Head of caudate nucleus (tissue), 42 donors: ENCODE measurements around the gene HLA-G.
A peak's percentile ranks its signal among the peaks of the same experiment; 100 is the strongest.

Experiments used
- DNase-seq, 42 donors: peaks; one replicate each; pipeline versions ENCODE4 v3.0.0 to v3.0.0-alpha.2; 2020 to 2021; ENCODE audit warnings: mixed read lengths in 7 of 42
- intact Hi-C: fragments of 100-400 bp; cut with DNase I; formaldehyde crosslinking; loops from one replicate; pipeline ENCODE4 v1.15.0; 2022

Gene HLA-G

DNA sequence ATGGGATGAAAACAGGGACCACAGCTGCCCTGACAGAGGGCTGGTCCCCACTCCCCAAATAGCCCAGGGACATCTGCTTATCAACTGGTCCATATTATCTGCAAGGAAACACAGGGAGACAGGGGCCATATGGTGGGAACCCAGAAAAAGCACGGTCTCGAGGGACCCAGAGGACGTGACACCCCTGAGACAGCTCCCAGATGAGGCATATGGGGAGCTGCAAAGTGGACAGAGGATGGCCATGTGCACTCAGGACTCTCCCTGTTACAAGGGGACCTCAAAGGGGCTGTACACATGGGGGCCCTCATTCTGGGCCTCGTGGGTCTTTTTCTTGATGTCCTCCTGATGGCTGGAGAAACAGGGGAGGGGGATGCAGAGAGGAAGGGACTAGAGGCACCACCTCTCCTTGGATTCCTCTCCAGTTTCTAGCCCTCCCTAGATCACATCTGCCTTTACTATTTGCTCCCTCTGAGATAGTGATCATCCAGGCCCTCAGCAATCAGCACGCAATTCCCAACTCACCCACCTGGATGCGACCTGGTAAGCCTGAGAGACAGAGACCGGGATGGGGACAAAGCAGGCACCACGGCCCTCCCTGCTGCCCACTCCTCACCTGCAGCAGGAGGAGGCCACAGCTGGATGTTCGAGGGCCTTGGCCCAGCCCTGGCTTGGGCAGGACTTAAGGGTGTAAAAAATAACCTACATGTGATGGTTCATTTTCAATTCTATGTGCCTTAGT, 13.1 kb upstream of the HLA-G start:
- DNase-seq: no peak
- intact Hi-C loops: no loop called here

DNA sequence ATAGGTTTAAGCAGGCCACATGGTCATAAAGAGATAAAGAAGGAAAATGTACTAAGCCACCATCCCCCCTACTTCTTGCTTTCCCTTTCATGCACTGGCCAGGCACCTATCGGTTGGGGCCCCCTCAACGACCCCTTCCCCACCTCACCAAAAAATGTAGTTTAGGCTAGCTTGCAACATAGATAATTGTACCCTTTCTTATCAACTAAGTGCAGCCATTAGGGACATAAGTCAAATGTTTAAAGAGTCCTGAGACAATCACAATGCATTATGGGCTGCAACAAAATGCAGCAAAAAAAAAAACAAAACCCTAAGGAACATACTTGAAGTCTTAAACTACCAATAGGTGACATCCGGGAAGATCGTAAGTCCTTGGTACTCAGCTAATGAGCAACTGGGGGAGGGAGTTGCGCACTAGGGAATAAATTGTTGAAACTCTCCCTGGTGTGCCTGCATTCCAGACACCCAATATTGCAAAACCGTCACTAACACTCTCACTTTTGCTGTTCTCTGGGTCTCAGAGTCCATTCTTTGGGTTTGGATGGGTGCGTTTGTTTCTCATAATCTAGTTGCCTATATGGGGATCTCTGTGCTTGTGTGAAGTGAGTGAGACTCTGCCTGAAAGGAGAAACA, 12.4 kb upstream of the HLA-G start:
- DNase-seq: no peak
- intact Hi-C loops: no loop called here

- no peak for DNase-seq
Measured at GRCh38 chr6:29816030-29816429, 11.6 kb upstream of the HLA-G start.

DNA sequence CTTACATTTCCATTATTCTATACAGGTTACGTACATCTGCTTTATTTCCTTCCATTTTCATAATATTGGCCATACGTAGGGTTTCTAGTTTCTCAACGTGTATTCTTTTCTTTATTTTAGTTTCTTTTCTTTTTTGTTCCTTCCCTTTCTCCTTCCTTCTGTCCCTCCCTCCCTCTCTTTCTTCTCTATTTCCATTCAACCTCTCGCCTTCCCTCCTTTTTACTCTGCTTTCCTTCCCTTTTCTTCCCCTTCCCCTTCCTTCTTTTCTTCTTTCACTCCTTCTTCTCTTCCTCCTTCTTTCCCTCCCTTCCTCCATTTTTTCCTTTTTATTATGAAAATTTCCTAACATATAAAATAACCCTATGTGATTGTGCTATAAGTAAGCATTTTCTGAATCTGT, 8.7 kb upstream of the HLA-G start:
- intact Hi-C loops: no loop called here
- DNase-seq: no peak

More at GRCh38 chr6:29816030-29816429, 11.6 kb upstream of the HLA-G start:
- intact Hi-C loops: no loop called here

DNA sequence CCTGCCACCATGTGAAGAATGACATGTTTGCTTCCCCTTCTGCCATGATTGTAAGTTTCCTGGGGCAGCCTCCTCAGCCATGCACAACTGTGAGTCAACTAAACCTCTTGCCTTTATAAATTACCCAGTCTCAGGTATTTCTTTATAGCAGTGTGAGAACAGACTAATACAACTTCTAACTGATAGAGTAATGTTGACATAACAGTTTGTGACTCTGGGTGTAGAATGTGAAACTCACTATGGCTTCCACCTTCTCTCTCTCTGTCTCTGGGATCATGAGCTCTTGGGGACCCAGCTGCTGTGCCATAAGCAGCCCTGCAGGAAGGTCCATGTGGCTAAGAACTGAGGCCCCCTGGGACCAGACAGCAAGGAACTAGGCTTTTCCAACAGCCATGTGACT, 3.5 kb upstream of the HLA-G start:
- DNase-seq: no peak
- intact Hi-C loops: no loop called here

GRCh38 chr6:29825848-29826247, 1.8 kb upstream of the HLA-G start:
- intact Hi-C loops: no loop called here
- no peak for DNase-seq

DNA sequence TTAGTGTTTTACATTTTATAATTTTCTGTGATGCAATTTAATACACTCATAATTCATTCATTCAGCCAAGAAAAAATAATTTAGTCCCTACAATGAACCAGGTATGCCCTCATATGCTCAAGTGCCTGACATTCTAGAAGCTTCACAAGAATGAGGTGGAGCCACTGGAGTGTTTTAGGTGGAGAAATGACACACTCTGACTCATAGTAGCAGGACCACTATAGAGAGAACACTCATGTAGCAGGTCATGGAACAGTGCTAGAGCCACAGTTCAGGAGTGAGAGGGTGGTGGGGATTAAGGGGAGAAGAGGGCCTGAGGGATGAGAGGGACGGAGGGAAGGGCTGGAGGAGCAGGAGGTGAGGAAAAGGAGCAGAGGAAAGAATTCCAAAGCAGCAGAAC, 1.4 kb upstream of the HLA-G start:
- DNase-seq: no peak
- intact Hi-C loops: no loop called here

- DNase-seq: no peak
- intact Hi-C loops: no loop called here
Measured at GRCh38 chr6:29828471-29828797, 809 bp downstream of the HLA-G start.

GRCh38 chr6:29829766-29830165, 2.1 kb downstream of the HLA-G start:
- no peak for DNase-seq
- intact Hi-C loops: no loop called here

- intact Hi-C loops: no loop called here
- DNase-seq: no peak
Measured at GRCh38 chr6:29830409-29830808, 2.8 kb downstream of the HLA-G start.

- peak in 3 of 42 donors; percentile 25 to 55 (median 41) for DNase-seq
- intact Hi-C loops: no loop called here
Measured at GRCh38 chr6:29831776-29832175, 4.2 kb downstream of the HLA-G start.

DNA sequence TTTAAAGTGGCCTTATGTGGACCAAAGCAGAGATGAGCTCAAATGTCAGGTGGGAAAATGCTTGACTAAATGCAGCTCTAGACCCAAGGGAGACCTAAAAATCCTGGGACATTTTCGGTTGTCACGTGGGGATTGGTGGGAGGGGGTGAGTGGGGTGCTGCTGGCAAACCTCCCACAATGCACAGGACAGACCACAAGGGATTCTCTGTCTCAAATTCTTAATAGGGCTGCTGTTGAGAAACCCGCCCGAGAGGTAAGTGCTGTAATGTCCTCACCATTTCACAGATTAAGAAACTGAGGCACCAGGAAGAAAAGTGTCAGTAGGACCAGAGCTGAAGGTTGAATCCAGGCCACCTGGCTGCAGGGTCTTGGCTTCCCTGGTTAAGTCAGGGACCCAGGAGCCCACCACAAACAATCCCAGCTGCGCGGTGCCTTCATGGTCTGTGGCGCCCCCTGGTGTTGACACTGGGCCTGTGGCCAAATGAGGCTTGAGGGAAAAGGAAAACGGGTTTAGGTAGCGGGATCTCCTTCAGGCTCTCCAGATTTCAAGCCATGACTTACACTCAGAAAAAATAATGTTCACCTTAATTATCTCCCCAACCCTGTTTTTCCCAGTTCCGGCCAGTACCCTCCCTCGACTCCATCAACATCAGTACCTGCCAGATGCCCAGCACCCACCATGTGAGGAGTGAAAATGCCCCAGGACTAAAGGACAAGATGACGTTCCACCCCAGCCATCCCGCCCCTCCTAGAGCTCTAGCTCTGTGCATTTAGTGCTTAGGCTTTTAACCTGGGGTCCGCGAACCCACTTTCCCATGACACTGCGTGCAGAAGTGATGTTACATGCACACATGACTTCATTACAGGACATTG, 7.2 kb downstream of the HLA-G start:
- intact Hi-C loops: loop anchor here (5.0 kb wide), 1 partner anchor 127 kb away; no protein-coding TSS in a partner anchor
- peak in 33 of 42 donors; percentile 11 to 77 (median 45) for DNase-seq

DNA sequence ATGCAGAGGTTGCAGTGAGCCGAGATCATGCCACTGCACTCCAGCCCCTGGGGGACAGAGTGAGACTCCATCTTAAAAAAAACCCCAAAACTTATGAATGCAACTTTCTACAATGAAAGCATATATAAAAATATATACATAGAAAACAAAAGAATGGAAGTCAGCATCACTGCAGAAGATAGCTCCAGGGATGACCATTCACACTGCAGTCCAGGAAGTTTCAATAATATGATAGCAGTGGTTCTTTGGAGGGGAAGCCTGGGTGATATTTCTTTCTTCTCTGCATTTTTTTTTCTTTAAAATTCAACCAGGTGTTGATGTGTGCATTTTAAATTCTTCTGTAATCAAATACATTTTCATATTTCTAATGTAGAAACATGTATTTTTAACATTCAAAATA, 12.3 kb downstream of the HLA-G start:
- no peak for DNase-seq
- intact Hi-C loops: loop anchor here (5.0 kb wide), 1 partner anchor 133 kb away; no protein-coding TSS in a partner anchor

DNA sequence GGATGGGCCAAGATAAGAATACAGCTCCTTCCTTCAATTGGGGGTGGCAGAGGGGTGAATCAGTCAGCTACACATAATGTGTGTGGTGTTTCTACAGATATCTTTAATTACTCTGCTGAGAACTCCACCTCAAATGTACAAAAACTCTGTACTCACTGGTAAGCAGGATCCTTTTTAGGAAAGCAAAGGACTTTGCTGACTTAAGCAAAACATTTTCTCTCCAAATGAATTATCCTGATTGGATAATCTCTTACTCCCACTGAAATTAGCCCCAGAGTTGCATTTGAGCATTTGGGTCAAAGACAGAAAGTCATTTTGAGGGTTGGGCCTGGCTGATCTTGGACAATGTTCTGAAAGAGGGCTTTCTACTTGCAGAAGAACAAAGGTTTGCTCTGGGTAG, 13.4 kb downstream of the HLA-G start:
- DNase-seq: no peak
- intact Hi-C loops: no loop called here

DNA sequence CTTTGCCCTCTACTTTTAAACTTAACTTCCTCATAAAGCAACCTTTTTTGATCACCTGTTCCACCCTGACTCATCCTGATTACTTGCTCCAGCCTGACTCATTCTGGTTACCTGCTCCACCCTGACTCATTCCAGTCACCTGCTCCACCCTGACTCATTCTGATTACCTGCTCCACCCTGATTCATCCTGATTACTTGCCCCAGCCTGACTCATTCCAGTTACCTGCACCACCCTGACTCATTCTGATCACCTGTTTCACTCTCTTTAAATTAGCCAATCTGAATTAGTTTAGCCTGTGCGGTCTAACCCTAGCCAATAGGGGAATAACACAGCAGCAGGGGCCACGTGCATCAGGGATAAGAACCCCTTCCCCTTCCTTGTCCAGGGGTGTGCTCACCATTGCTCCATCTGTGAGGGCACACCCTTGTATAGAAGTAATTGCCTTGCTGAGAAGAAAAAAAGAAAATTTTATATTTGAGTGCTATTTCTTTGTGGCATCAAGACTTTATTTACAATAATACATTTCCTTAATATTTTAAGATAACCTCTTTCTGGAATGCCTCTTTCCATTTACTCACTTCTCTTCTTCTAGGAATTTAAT, 17.9 kb downstream of the HLA-G start:
- intact Hi-C loops: no loop called here
- peak; percentile 19 to 91 (median 72) for DNase-seq

DNA sequence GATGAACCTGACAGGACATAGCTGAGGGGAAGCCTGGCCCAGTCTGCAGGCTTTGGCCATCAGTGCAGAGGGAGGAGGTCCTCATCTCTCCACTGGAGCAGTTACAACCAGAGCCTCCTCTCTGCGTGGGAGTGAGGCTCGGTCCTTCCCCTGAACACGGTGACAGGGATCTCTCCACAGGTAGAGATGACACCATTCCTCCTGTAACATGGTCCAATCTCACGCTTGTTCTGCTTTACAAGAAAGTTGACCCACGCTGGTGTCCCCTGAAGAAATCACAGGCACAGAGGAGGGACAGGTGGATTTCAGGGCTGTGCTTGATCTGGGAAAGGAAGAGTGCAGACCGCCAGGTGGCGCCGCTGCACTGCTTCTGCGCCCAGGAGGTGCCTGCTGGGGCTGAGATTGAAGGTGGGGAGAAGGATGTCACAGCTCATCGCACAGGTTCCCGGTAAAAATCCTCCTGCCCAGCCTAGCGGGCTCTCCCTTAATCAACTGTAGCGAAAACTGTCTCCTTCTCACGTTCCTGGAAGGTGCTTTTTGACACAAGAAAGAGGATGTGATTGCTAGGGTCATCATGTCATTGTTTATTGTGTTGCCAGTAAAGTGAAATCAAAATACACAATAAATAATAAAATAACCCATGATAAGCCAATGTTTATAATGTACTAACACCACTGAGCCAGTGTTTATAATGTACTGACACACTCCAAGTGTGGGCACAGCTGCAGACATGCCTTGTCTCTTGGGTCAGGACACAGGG, 20.4 kb downstream of the HLA-G start:
- intact Hi-C loops: loop anchor here (2.0 kb wide), 1 partner anchor 165 kb away; no protein-coding TSS in a partner anchor
- DNase-seq: peak; percentile 60 to 94 (median 83)

DNA sequence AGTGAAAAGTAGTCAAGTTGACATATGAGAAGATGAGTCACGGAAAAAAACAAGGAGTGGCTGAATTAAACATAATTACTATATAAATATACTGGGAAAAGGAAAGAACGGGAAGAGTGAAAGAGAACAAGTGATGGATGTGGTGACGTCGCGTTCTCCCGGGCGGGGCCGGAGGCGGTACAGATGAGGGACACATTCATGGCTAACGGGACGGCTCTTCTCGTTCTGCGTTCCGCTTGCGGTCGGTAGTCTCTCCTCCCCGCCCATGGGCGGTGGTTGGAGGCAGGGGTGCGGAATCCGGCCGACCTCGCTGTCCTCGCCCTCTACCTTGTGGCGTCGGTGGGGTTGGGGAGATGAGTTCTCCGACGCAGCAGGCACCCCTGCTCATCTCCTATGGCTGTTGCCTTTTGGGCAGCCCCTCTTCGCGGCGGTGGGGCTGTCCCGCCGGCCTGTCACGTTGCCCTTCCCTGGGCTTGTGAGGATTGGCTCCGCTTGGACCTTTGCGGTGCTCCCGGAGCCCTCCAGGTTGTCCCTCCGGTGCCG, 22.5 kb downstream of the HLA-G start:
- intact Hi-C loops: no loop called here
- no peak for DNase-seq

GRCh38 chr6:29851190-29851589, 23.6 kb downstream of the HLA-G start:
- no peak for DNase-seq
- intact Hi-C loops: no loop called here

- intact Hi-C loops: no loop called here
- no peak for DNase-seq
Measured at GRCh38 chr6:29853245-29853644, 25.6 kb downstream of the HLA-G start.
